Body of pancreas (tissue), 4 donors: ENCODE measurements around the gene COPS3.

Experiments used
- POLR2A ChIP-seq, 3 donors: fragments of 450-650 bp; IDR thresholded peaks; one replicate each; pipeline ENCODE4 v1.6.1; 2016; ENCODE audit warnings: antibody characterized with exemption in 3 of 3, mild to moderate bottlenecking in 2 of 3
- TF ChIP-seq, protein P1 (sequence below), 7 experiments: fragments of 450-650 bp in 4 of 7; fragments of 200-600 bp in 3 of 7; sonication (generic) in 3 of 7; IDR thresholded peaks; one replicate each; pipeline ENCODE4 v1.5.1; 2016 to 2019; ENCODE audit warnings: antibody characterized with exemption in 7 of 7

- TF ChIP-seq, protein P1, sequence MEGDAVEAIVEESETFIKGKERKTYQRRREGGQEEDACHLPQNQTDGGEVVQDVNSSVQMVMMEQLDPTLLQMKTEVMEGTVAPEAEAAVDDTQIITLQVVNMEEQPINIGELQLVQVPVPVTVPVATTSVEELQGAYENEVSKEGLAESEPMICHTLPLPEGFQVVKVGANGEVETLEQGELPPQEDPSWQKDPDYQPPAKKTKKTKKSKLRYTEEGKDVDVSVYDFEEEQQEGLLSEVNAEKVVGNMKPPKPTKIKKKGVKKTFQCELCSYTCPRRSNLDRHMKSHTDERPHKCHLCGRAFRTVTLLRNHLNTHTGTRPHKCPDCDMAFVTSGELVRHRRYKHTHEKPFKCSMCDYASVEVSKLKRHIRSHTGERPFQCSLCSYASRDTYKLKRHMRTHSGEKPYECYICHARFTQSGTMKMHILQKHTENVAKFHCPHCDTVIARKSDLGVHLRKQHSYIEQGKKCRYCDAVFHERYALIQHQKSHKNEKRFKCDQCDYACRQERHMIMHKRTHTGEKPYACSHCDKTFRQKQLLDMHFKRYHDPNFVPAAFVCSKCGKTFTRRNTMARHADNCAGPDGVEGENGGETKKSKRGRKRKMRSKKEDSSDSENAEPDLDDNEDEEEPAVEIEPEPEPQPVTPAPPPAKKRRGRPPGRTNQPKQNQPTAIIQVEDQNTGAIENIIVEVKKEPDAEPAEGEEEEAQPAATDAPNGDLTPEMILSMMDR (IDR thresholded peaks at IDR 0.05) = no peak
- no peak for TF ChIP-seq POLR2A (IDR thresholded peaks at IDR 0.05)
Observed at GRCh38 chr17:17315142-17315821, 34.2 kb upstream of the COPS3 start.
